ENCODE results near the gene CD274. TPM values are rescaled to one million over a fixed set of nuclear protein-coding genes. Genes with fewer than 3 reads are reported as not detected.

The CD274 gene
- total and polyA plus RNA-seq, 10 of the 15 experiments (the other 5 are each of a cell fraction or from before 2014, with no cell fraction given): 9.4 to 128 (median 24.6) TPM

- ChIA-PET SMC1A (ENCODE audit: uncharacterized antibody, unreplicated experiment) (interaction anchor here (0.8 to 5.6 kb wide), 36 partner anchors 8 to 178 kb away, joined by 3 to 161 read pairs (median 6); partner anchors contain the start of genes PDCD1LG2 and PLGRKT), POLR2A (interaction anchor here (0.6 to 5.5 kb wide), 31 partner anchors 9 to 657 kb away, joined by 3 to 66 read pairs (median 5); partner anchors contain the start of genes PDCD1LG2, PLGRKT and RIC1), RAD21 (ENCODE audit: unreplicated experiment) (interaction anchor here (0.7 to 5.3 kb wide), 32 partner anchors 10 to 709 kb away, joined by 3 to 149 read pairs (median 8); partner anchors contain the start of genes AK3, PDCD1LG2, PLGRKT and RIC1), CTCF (interaction anchor here (0.6 to 4.6 kb wide), 34 partner anchors 9 to 690 kb away, joined by 3 to 172 read pairs (median 4); partner anchors contain the start of genes JAK2, PDCD1LG2 and PLGRKT)
- intact Hi-C loops (cut with micrococcal nuclease; ENCODE audit: unreplicated experiment) (loop anchor here (1.0 to 10.0 kb wide), 4 partner anchors 83 to 785 kb away; partner anchors contain the start of genes ERMP1, PLPP6 and SPATA6L), in situ Hi-C loops (cut with MboI) (no loop called here)
- peaks cover 44% of the 10 kb centered on the region for H3K4me1 ChIP-seq (ENCODE audit: control insufficient read depth, insufficient read depth, low read length)
- peak; percentile 18 for FAIRE-seq
- no peaks in the 10 kb centered on the region; a peak in 1 of 4 replicates for H3K36me3 ChIP-seq (ENCODE audit: control insufficient read depth in 2 of 2, insufficient read depth in 2 of 2, low read length in 1 of 2)
- peak overlapping the region; percentile 82 for H3K9ac ChIP-seq (ENCODE audit: control insufficient read depth, insufficient read depth, low read length)
- H3K79me2 ChIP-seq (ENCODE audit: control insufficient read depth, insufficient read depth, low read length): peaks cover 54% of the 10 kb centered on the region
- H3K27ac ChIP-seq (ENCODE audit: control insufficient read depth, insufficient read depth): peak overlapping the region; percentile 97
- no peak for ATAC-seq
- WGBS (ENCODE audit: insufficient coverage, insufficient replicate concordance, low lambda C conversion rate, missing lambda C conversion rate): under 1% methylated on average over 15 of the region's 15 CpGs
- H3K9me3 ChIP-seq (replicated peaks; ENCODE audit: control insufficient read depth, insufficient read depth, low read length): no peaks in the 10 kb centered on the region
- BruUV-seq (replicated peaks): TSS peak; percentile 64
- peak overlapping the region; percentile 65 for H2AFZ ChIP-seq (ENCODE audit: control insufficient read depth, low read depth, low read length)
- H3K4me3 ChIP-seq: peak overlapping the region; percentile 72
- DNase-seq (ENCODE audit: low read depth, low spot score): no peak
- H3K27me3 ChIP-seq (replicated peaks in 1 of 2; ENCODE audit: control insufficient read depth in 2 of 2, insufficient read depth in 2 of 2, low read length in 1 of 2): no peaks in the 10 kb centered on the region
- no peaks in the 10 kb centered on the region for H4K20me1 ChIP-seq (ENCODE audit: control insufficient read depth, insufficient read depth)
- H3K4me2 ChIP-seq (ENCODE audit: control insufficient read depth, insufficient read depth): peak overlapping the region; percentile 97
- TF ChIP-seq PKNOX1 (IDR thresholded peaks at IDR 0.05): 0 out of 2 replicates have a peak, but pooled peaks have one; percentile 13
- no peak for TF ChIP-seq TCF12 (IDR thresholded peaks at IDR 0.05; ENCODE audit: low read depth, low read length)
- TF ChIP-seq HSF1 (IDR thresholded peaks at IDR 0.05; ENCODE audit: low read depth, low read length): no peak
- 0 out of 2 replicates have a peak, but pooled peaks have one; percentile 13 for TF ChIP-seq ZNF592 (IDR thresholded peaks at IDR 0.05)
- peak; percentile 68; the same call in 1 of the 2 replicates for TF ChIP-seq MLLT1 (IDR thresholded peaks at IDR 0.05)
- 0 out of 2 replicates have a peak, but pooled peaks have one; percentile 11 for TF ChIP-seq CREM (IDR thresholded peaks at IDR 0.05; ENCODE audit: low read depth)
- TF ChIP-seq ATF2 (IDR thresholded peaks at IDR 0.05; ENCODE audit: low read length): 0 out of 2 replicates have a peak, but pooled peaks have one; percentile 1
Observed at GRCh38 chr9:5449521-5450358, 602 bp upstream of the CD274 start.

All from GM12878 (cell line).